Activated naive CD4-positive, alpha-beta T cell treated with anti-CD3 and anti-CD28 coated beads, Interleukin-2, amount 10 ng/mL, durations not matched to agents 7 days and 5 days (primary cell): Measurements from ENCODE around the gene BAZ2B.
"Not testable (repeated sequence)": the region's sequence is repeated elsewhere in the genome, so short reads cannot be mapped to it uniquely, and the experiment has no call there.

Experiments
- CTCF ChIA-PET: fragments of 350-600 bp; sonication (Branson Sonifier 250); formaldehyde crosslinking; loops from one replicate; lab custom pipeline; 2021; ENCODE audit warnings: antibody characterized with exemption; lab: Charles Lee
- DNase-seq: peaks from one replicate; pipeline ENCODE4 v3.0.0-alpha.2; 2020
- H3K27ac Mint-ChIP-seq: one replicate; pipeline ENCODE4 v1.8.0; 2021; ENCODE audit warnings: mild to moderate bottlenecking, moderate library complexity, mixed read lengths
- H3K27me3 Mint-ChIP-seq: one replicate; pipeline ENCODE4 v1.8.0; 2021; ENCODE audit warnings: mild to moderate bottlenecking, mixed read lengths
- H3K36me3 Mint-ChIP-seq: one replicate; pipeline ENCODE4 v1.8.0; 2021; ENCODE audit warnings: mixed read lengths
- H3K4me1 Mint-ChIP-seq: one replicate; pipeline ENCODE4 v1.8.0; 2021; ENCODE audit warnings: mixed read lengths
- H3K4me3 Mint-ChIP-seq: one replicate; pipeline ENCODE4 v1.8.0; 2021; ENCODE audit warnings: mild to moderate bottlenecking, moderate library complexity, mixed read lengths
- H3K9me3 Mint-ChIP-seq: one replicate; pipeline ENCODE4 v1.8.0; 2021; ENCODE audit warnings: mixed read lengths

BAZ2B gene

DNA sequence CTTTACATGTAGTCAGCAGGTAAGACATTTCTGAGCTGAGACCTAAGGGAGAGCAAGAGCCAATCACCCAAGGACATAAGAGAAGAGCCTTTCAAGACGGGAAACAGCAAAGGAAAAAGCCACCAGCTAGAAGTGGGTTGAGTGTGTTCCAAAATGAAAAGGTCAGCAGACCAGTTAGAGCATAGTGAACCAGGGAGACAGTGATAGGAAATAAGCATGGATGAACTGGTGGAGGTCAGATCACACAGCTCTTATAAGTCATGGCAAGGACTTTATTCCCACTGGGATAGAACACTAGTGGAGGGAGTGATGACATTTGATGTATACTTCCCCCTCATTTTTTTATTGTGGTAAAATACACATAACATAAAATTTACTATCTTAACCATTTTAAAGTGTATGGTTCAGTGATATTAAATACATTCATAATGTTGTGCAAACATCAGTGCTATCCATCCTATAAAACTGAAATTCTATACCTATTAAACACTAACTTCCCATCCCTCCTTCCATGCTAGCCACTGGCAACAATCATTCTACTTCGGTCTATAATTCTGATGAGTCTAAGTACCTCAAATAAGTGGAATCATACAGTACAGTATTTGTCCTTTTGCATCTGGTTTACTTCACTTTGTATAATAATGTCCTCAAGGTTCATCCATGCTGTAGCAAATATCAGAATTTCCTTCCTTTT, 174.0 kb downstream of the BAZ2B start:
- Mint-ChIP-seq H3K4me3 (no peak overlapping the region), H3K9me3 (no peaks in the 10 kb centered on the region), H3K36me3 (peaks cover 2% of the 10 kb centered on the region), H3K27ac (no peak overlapping the region), H3K27me3 (no peaks in the 10 kb centered on the region), H3K4me1 (peaks cover 4% of the 10 kb centered on the region)
- no peak for DNase-seq
- CTCF ChIA-PET: interaction anchor here (0.5 to 1.3 kb wide), 2 partner anchors 10 to 245 kb away, joined by 3 to 7 read pairs; no protein-coding TSS in a partner anchor

DNA sequence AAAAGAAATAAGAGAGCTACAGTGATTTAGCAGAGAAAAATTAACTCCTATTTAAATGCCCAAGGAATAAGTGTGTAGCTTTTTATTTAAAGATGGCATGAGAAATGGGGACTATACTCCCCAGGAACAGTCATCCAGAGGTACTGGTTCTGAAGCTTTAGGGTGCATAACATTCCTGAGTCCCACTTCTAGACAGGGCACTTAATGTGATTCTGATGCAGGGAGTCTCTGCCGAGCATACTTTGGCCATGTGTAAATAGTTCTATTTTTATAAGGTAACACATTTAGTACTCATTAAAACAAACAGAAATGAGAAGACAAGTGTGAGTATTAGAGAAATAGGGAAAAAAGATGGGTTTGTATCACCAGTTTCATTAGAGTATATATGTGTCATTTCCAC, 175.2 kb downstream of the BAZ2B start:
- no peak for DNase-seq
- no peak overlapping the region for H3K27ac Mint-ChIP-seq
- H3K9me3 Mint-ChIP-seq: no peaks in the 10 kb centered on the region
- peaks cover 2% of the 10 kb centered on the region for H3K36me3 Mint-ChIP-seq
- no peak overlapping the region for H3K4me3 Mint-ChIP-seq
- no peaks in the 10 kb centered on the region for H3K27me3 Mint-ChIP-seq
- CTCF ChIA-PET: interaction anchor here (1.3 kb wide), 1 partner anchor 8 kb away, joined by 7 read pairs; no protein-coding TSS in a partner anchor
- peaks cover 4% of the 10 kb centered on the region for H3K4me1 Mint-ChIP-seq

DNA sequence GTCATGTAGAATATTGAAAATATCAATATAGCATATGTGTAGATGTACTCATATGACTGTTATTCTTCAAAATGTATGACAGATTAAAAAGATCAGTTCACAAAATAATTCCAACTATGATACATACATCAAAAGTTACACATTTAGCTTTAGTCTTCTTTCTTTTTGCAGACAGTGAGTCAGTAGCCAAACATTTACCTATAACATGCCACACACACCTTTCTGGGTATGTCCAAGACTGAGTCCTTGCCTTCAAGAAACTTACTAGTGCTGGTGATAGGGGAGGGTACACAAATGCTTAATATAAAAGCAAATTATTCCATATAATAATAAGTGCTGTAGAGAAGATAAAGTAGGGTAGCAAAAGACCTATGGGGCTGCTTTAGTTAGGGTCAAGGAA, 176.9 kb downstream of the BAZ2B start:
- H3K9me3 Mint-ChIP-seq: no peaks in the 10 kb centered on the region
- no peaks in the 10 kb centered on the region for H3K27me3 Mint-ChIP-seq
- CTCF ChIA-PET: no interaction called here
- H3K36me3 Mint-ChIP-seq: peaks cover 2% of the 10 kb centered on the region
- H3K4me1 Mint-ChIP-seq: no peaks in the 10 kb centered on the region
- no peak overlapping the region for H3K27ac Mint-ChIP-seq
- DNase-seq: no peak
- no peak overlapping the region for H3K4me3 Mint-ChIP-seq

DNA sequence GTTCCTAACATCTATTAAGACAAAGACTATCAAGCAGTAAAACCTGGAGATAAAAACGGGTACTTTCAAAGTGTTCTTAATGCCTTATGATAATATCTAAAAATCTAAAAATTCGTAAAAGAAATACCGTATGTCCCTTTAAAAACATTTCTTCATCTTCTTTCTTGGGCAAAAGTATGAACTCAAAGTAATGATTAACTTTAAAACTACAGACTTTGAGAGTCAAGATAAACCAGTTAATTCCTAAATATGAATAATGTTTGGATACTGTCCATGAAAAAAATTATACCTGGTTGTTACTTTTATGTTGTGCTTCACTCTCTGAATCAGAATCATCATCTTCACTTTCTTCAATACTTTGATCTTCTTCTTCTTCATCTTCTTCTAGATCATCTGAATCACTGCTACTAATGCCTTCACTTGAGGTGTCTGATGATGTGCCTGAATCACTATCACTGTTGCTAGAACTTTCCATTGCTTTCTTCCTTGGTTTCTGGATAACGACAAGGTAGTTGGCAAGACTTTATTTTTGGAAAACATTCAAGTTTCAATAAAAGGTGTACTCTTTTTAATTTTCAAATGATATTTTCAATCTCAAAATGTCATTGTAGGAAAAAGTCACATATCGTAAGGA, 177.5 kb downstream of the BAZ2B start:
- CTCF ChIA-PET: no interaction called here
- Mint-ChIP-seq H3K4me3 (no peak overlapping the region), H3K36me3 (peaks cover 2% of the 10 kb centered on the region), H3K27me3 (no peaks in the 10 kb centered on the region), H3K4me1 (no peaks in the 10 kb centered on the region), H3K9me3 (no peaks in the 10 kb centered on the region), H3K27ac (no peak overlapping the region)
- DNase-seq: no peak

DNA sequence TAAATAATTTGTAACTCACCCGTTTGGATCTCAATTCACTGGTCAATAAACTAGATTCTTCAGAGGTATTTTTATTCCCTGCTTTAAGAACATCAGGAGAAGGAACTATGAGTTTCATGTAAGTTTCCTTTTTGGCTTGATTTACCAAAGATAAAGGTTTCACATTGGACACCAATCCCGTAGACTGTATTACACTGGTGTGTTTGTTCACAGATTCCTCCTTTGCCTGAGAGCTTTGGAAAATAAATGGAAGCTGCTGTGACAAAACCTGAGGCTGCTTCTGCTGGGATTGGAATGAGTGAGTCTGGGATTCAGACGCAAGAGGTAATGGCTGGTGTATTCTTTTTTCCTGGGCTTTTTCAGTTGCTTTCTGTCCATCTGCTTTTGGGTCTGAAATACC, 178.1 kb downstream of the BAZ2B start:
- Mint-ChIP-seq H3K27me3 (no peaks in the 10 kb centered on the region), H3K36me3 (peaks cover 2% of the 10 kb centered on the region), H3K4me3 (no peak overlapping the region), H3K9me3 (no peaks in the 10 kb centered on the region), H3K27ac (no peak overlapping the region), H3K4me1 (no peaks in the 10 kb centered on the region)
- CTCF ChIA-PET: no interaction called here
- no peak for DNase-seq

DNA sequence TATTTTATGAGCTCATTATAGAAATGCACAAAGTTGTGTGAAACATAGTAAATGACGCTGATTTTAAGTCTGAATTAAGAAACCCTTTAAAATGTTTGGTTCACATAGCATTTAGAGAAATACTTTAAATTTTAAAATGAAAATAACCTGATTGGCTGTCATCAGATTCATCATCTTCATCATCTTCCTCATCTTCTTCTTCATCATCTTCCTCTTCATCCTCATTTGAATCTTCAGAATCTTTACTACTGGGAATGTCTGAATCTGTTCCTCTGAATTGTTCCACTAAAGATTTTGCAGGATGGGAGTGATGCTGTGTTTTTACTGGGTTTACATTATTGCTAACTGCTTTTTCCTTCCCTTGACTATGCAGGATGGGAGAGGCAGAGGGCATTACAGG, 183.7 kb downstream of the BAZ2B start:
- Mint-ChIP-seq H3K4me3 (no peak overlapping the region), H3K9me3 (no peaks in the 10 kb centered on the region), H3K27me3 (no peaks in the 10 kb centered on the region), H3K27ac (no peak overlapping the region), H3K4me1 (no peaks in the 10 kb centered on the region), H3K36me3 (no peaks in the 10 kb centered on the region)
- CTCF ChIA-PET: interaction anchor here (1.8 kb wide), 1 partner anchor 9 kb away, joined by 7 read pairs; no protein-coding TSS in a partner anchor
- DNase-seq: no peak

DNA sequence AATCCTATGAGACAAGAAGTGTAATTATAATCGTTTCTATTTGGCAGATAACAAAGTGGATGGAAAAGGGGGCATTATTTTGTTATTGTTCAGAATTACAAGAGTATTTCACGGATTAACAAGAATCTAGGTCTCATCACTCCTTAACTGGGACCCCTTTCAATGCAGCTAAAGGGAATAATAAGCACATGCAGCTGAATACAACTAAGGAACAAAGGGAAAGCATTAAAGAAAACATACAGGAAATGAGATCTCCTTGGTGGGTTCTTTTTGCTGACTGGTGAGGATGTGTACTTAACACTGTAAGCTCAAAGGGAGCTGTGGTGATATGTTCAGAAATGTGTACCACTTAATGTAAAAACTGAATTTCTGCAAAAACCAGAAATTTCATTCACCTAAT, 189.3 kb downstream of the BAZ2B start:
- H3K4me1 Mint-ChIP-seq: peaks cover 6% of the 10 kb centered on the region
- H3K36me3 Mint-ChIP-seq: no peaks in the 10 kb centered on the region
- DNase-seq: no peak
- H3K27me3 Mint-ChIP-seq: no peaks in the 10 kb centered on the region
- CTCF ChIA-PET: no interaction called here
- H3K27ac Mint-ChIP-seq: no peak overlapping the region
- no peak overlapping the region for H3K4me3 Mint-ChIP-seq
- no peaks in the 10 kb centered on the region for H3K9me3 Mint-ChIP-seq

DNA sequence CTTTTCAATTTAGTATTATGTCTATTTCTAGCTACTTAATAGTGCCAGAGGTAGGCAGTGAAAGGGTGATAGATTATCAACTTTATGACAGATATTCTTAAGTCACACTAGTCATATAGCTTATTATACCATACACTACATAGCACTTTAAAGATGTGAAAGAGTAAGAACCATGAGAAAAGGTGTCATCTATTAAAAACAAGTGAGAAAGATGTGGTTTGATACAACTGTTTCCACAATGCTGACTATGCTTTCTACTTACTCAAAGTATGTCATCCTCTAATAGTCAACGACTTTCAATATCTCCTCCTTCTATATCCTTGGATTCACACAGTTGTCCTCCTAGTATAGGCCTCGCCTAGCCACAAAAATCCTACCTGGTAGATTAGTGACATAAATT, 196.9 kb downstream of the BAZ2B start:
- no peaks in the 10 kb centered on the region for H3K9me3 Mint-ChIP-seq
- H3K27ac Mint-ChIP-seq: no peak overlapping the region
- CTCF ChIA-PET: no interaction called here
- H3K4me1 Mint-ChIP-seq: no peaks in the 10 kb centered on the region
- H3K27me3 Mint-ChIP-seq: no peaks in the 10 kb centered on the region
- no peaks in the 10 kb centered on the region for H3K36me3 Mint-ChIP-seq
- H3K4me3 Mint-ChIP-seq: no peak overlapping the region
- no peak for DNase-seq

DNA sequence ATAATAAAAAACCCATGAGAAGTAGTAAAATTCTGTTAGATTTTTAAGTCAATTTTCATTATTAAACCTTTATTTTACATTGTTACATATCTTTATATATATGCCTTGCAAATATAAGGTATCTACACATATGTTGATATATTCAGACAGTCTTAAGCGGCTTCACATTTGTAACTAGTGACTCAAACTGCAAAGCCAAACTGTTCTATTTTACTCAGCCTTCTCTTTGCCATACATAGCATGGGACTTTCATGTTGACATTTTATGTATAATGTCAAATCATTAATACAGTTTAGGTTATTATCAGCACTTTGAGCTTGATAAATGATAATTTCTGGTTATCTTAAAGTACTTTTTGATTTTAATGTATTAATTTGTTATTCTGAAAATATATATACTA, 204.9 kb downstream of the BAZ2B start:
- no peaks in the 10 kb centered on the region for H3K9me3 Mint-ChIP-seq
- H3K27ac Mint-ChIP-seq: no peak overlapping the region
- no peak overlapping the region for H3K4me3 Mint-ChIP-seq
- no peak for DNase-seq
- no peaks in the 10 kb centered on the region for H3K27me3 Mint-ChIP-seq
- no peaks in the 10 kb centered on the region for H3K36me3 Mint-ChIP-seq
- no peaks in the 10 kb centered on the region for H3K4me1 Mint-ChIP-seq
- CTCF ChIA-PET: no interaction called here

DNA sequence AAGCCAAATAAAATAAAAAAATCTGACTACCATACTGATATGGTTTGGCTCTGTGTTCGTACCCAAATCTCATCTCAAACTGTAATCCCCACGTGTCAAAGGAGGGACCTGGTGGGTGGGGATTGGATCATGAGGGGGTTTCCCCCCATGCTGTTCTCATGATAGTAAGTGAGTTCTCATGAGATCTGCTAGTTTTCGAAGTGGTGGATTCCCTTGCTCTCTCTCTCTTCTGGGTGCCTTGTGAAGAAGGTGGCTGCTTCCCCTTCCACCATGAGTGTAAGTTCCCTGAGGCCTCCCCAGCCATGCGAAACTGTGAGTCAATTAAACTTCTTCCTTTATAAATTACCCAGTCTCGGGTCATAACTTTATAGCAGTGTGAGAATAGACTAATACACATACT, 206.1 kb downstream of the BAZ2B start:
- Mint-ChIP-seq H3K27me3 (no peaks in the 10 kb centered on the region), H3K4me3 (no peak overlapping the region), H3K36me3 (no peaks in the 10 kb centered on the region), H3K9me3 (no peaks in the 10 kb centered on the region), H3K27ac (no peak overlapping the region), H3K4me1 (no peaks in the 10 kb centered on the region)
- CTCF ChIA-PET: no interaction called here
- no peak for DNase-seq

DNA sequence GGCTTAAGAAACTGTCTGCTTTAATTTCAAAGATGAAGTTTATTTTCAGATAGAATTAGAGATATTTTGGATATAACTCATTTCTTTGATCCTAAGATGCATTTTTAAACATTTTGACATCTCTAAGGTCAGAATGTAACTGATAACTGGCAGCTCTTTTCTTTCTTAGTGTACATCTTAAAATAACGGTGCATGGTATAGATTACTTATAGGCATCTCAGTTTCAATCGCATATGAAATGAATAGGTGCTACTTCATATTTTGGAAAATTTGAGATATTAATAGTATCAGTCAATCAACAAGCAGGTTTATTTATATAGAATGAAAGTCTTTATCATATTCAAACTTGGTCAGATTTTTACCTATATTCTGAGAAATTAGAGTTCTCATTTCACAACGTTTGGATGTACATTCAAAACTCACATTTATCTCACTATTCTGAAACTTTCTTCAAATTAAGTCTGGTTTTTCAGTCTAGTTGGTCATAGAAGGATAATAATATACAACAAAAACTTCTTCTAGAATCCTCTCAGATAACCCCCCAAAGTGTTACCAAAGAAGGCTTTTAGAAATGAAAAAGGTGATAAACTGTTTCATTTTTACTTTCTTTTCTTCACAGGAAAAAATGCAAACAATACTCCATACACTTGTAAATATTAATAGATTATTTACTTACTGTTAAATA, 207.1 kb downstream of the BAZ2B start:
- Mint-ChIP-seq H3K9me3 (no peaks in the 10 kb centered on the region), H3K27me3 (no peaks in the 10 kb centered on the region), H3K36me3 (no peaks in the 10 kb centered on the region), H3K4me3 (no peak overlapping the region), H3K27ac (no peak overlapping the region), H3K4me1 (no peaks in the 10 kb centered on the region)
- DNase-seq: no peak
- CTCF ChIA-PET: interaction anchor here (0.6 kb wide), 1 partner anchor 189 kb away, joined by 3 read pairs; no protein-coding TSS in a partner anchor

DNA sequence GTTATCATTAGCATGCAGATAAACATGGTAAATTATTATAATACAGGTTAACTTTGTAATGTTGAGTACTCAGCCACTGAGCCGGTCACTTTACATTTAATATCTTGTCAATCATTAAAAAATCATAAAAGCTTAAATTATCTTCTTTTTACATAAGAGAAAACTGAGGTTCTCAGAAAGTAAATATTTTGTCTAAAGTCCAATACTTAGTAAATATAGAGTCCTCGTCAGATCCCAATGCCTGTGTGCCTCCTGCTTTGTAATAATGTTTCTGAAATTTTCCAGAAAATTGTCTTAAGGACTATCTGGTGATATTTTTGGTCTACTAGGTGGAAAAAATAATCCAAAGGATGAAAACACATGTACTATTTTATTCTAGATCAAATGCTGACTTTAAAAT, 213.6 kb downstream of the BAZ2B start:
- H3K9me3 Mint-ChIP-seq: no peaks in the 10 kb centered on the region
- no peaks in the 10 kb centered on the region for H3K4me1 Mint-ChIP-seq
- CTCF ChIA-PET: no interaction called here
- H3K27me3 Mint-ChIP-seq: no peaks in the 10 kb centered on the region
- no peak overlapping the region for H3K27ac Mint-ChIP-seq
- no peak for DNase-seq
- H3K36me3 Mint-ChIP-seq: no peaks in the 10 kb centered on the region
- no peak overlapping the region for H3K4me3 Mint-ChIP-seq

DNA sequence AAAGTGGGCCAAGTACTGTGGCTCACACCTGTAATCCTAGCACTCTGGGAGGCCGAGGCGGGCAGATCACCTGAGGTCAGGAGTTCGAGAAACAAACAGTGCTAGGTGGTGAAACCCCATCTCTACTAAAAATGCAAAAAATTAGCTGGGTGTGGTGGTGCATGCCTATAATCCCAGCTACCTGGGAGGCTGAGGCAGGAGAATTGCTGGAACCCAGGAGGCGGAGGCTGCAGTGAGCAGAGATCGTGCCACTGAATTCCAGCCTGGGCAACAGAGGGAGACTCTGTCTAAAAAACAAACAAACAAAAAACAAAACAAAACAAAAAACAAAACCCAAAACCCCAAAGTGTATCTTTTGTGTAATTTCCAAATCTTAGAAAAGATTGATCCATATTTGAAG, 214.2 kb downstream of the BAZ2B start:
- CTCF ChIA-PET, H3K4me1 Mint-ChIP-seq, H3K27me3 Mint-ChIP-seq, H3K36me3 Mint-ChIP-seq, DNase-seq, H3K27ac Mint-ChIP-seq, H3K4me3 Mint-ChIP-seq, H3K9me3 Mint-ChIP-seq: not testable (repeated sequence)

DNA sequence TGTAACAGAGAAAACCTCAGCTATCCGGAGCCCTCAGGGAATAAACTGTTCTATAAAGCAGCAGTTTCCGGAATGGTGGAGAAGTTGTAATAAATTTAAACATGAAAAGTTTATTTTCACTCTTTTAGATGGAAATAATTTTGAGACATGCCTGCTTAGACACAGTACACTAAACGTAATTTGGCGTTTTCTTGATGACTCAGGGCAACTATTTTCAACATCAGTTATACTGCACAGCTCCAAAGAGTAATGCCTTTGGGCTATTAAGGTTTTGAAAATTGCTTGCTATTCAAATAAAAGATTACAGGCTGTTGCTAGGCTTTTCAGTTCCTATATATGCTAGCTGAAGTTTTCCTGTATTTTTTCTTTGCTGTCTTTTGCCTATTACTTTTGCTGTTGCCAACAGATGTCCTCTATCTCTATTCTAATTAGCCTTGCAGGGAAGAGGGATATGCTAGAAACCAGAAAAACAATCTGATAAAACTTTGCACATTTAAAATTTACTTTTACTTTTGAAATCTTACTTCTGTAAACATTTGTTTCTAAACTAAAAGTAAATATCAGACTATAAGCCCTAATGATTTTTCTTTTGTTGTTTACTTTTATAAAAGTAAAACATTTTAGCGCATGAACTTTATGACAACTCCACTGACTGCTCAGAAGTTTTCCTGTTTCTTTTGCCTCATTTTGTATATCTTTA, 216.5 kb downstream of the BAZ2B start:
- CTCF ChIA-PET: no interaction called here
- no peak overlapping the region for H3K27ac Mint-ChIP-seq
- H3K4me1 Mint-ChIP-seq: no peaks in the 10 kb centered on the region

More for the DNA sequence above, 216.5 kb downstream of the BAZ2B start:
- Mint-ChIP-seq H3K36me3 (no peaks in the 10 kb centered on the region), H3K9me3 (no peaks in the 10 kb centered on the region), H3K4me3 (no peak overlapping the region), H3K27me3 (no peaks in the 10 kb centered on the region)
- no peak for DNase-seq
